H1 (cell line): Measurements from ENCODE around the gene OR13J1. TPM values are rescaled to one million over a fixed set of nuclear protein-coding genes. Genes with fewer than 3 reads are reported as not detected.

Experiments used
- CTCF ChIA-PET: fragments of 300-600 bp; sonication (Branson Sonifier 250); formaldehyde crosslinking; loops from one replicate; lab custom pipeline; 2021; ENCODE audit not compliant: partially characterized antibody; lab: Charles Lee
- POLR2A ChIA-PET: fragments of 300-600 bp; sonication (Branson Sonifier 250); formaldehyde crosslinking; loops from one replicate; lab custom pipeline; 2021; ENCODE audit warnings: inconsistent platforms; ENCODE audit not compliant: partially characterized antibody; lab: Charles Lee
- DNase-seq, 2 experiments: peaks; one replicate each; pipeline versions ENCODE4 v3.0.0 to v3.0.0-alpha.2; 2010 to 2022; ENCODE audit warnings: low spot score in 2 of 2, low read depth in 1 of 2, mixed read lengths in 1 of 2
- FAIRE-seq: peaks from 2 replicates; lab custom pipeline; 2011; peaks lifted over from hg19 to GRCh38; lab: Jason Lieb, UNC
- H2AFZ ChIP-seq: 2 replicates; pipeline ENCODE4 v1.8.1; 2012; ENCODE audit warnings: low read length, inconsistent platforms
- H2AK5ac ChIP-seq: 2 replicates; pipeline ENCODE4 v1.6.1; 2013; ENCODE audit warnings: low read depth, low read length
- H2BK120ac ChIP-seq: replicated peaks from 2 replicates; pipeline ENCODE3; 2013; ENCODE audit warnings: low read depth, low read length, inconsistent platforms
- H2BK12ac ChIP-seq: 2 replicates; pipeline ENCODE4 v1.6.1; 2013; ENCODE audit warnings: low read depth, low read length
- H2BK15ac ChIP-seq: 2 replicates; pipeline ENCODE4 v1.6.1; 2013; ENCODE audit warnings: low read length
- H2BK20ac ChIP-seq: 2 replicates; pipeline ENCODE4 v1.6.1; 2013; ENCODE audit warnings: low read length
- H2BK5ac ChIP-seq: 2 replicates; pipeline ENCODE4 v1.6.1; 2013; ENCODE audit warnings: low read depth, low read length
- H3K14ac ChIP-seq: 2 replicates; pipeline ENCODE4 v1.6.1; 2013; ENCODE audit warnings: inconsistent platforms; ENCODE audit not compliant: insufficient read length
- H3K18ac ChIP-seq: 2 replicates; pipeline ENCODE4 v1.6.1; 2013; ENCODE audit warnings: low read length; ENCODE audit errors: extremely low read depth
- H3K23ac ChIP-seq: 2 replicates; pipeline ENCODE4 v1.6.1; 2013; ENCODE audit warnings: inconsistent platforms; ENCODE audit not compliant: insufficient read length
- H3K23me2 ChIP-seq: 2 replicates; pipeline ENCODE4 v1.6.1; 2013; ENCODE audit warnings: low read depth, low read length
- H3K27ac ChIP-seq: 2 replicates; pipeline ENCODE4 v1.6.1; 2011; ENCODE audit warnings: low read depth, low read length, inconsistent platforms
- H3K27me3 ChIP-seq, 4 experiments: replicated peaks in 1 of 4; 1 replicate in 1 of 4; 2 replicates in 3 of 4; pipeline versions ENCODE4 v1.6.1 to v1.8.1; 2011 to 2013; ENCODE audit warnings: low read length in 3 of 4, mild to moderate bottlenecking in 3 of 4, inconsistent platforms in 2 of 4, mixed read lengths in 2 of 4, moderate library complexity in 1 of 4; ENCODE audit not compliant: control insufficient read depth in 3 of 4, insufficient read depth in 3 of 4; ENCODE audit errors: extremely low read depth in 1 of 4
- H3K36me3 ChIP-seq, 4 experiments: 2 replicates each; pipeline versions ENCODE4 v1.6.1 to v1.8.1; 2011 to 2013; ENCODE audit warnings: mild to moderate bottlenecking in 4 of 4, low read length in 3 of 4, moderate library complexity in 2 of 4, control low read depth in 1 of 4, inconsistent platforms in 1 of 4; ENCODE audit not compliant: insufficient read depth in 4 of 4, control insufficient read depth in 2 of 4
- H3K4ac ChIP-seq: replicated peaks from 2 replicates; pipeline ENCODE3; 2013; ENCODE audit warnings: low read length, low read depth, mixed read lengths, inconsistent platforms; ENCODE audit not compliant: insufficient read length
- H3K4me1 ChIP-seq, 4 experiments: replicated peaks in 1 of 4; 1 replicate in 1 of 4; 2 replicates in 3 of 4; pipeline versions ENCODE4 v1.6.1 to v1.8.1; 2011 to 2013; ENCODE audit warnings: low read length in 3 of 4, inconsistent platforms in 2 of 4, mixed read lengths in 1 of 4; ENCODE audit not compliant: insufficient read depth in 4 of 4, control insufficient read depth in 3 of 4
- H3K4me2 ChIP-seq, 2 experiments: 2 replicates each; pipeline versions ENCODE4 v1.6.1 to v1.8.1; 2011 to 2013; ENCODE audit warnings: low read depth in 2 of 2, low read length in 2 of 2, control low read depth in 1 of 2, inconsistent platforms in 1 of 2, mild to moderate bottlenecking in 1 of 2; ENCODE audit not compliant: insufficient read depth in 1 of 2
- H3K4me3 ChIP-seq, 4 experiments: fragments of 200-600, 300-600 bp in 1 of 4; sonication (generic), shearing (Covaris generic), sonication (Bioruptor Twin) in 1 of 4; 2 replicates each; pipeline versions ENCODE4 v1.5.1 to v1.8.1; 2011 to 2016; ENCODE audit warnings: low read length in 4 of 4, low read depth in 3 of 4, control low read depth in 2 of 4, inconsistent platforms in 2 of 4, mild to moderate bottlenecking in 2 of 4, mixed read lengths in 1 of 4, moderate library complexity in 1 of 4; ENCODE audit not compliant: insufficient read depth in 2 of 4; ENCODE audit errors: extremely low read depth in 1 of 4
- H3K56ac ChIP-seq: replicated peaks from 2 replicates; pipeline ENCODE3; 2013; ENCODE audit warnings: low read depth, mild to moderate bottlenecking, mixed read lengths, low read length, inconsistent platforms; ENCODE audit not compliant: insufficient read length
- H3K79me1 ChIP-seq: 2 replicates; pipeline ENCODE4 v1.6.1; 2013; ENCODE audit warnings: low read depth, low read length, control low read depth
- H3K79me2 ChIP-seq, 2 experiments: 2 replicates each; pipeline versions ENCODE4 v1.6.1 to v1.8.1; 2012 to 2013; ENCODE audit warnings: low read length in 2 of 2, mild to moderate bottlenecking in 2 of 2, inconsistent platforms in 1 of 2; ENCODE audit not compliant: insufficient read depth in 2 of 2, control insufficient read depth in 1 of 2
- H3K9ac ChIP-seq, 4 experiments: replicated peaks in 1 of 4; 1 replicate in 1 of 4; 2 replicates in 3 of 4; pipeline versions ENCODE4 v1.6.1 to v1.8.1; 2011 to 2013; ENCODE audit warnings: low read depth in 3 of 4, low read length in 3 of 4, control low read depth in 2 of 4, mild to moderate bottlenecking in 2 of 4, moderate library complexity in 2 of 4, inconsistent platforms in 1 of 4; ENCODE audit errors: extremely low read depth in 1 of 4
- H3K9me3 ChIP-seq, 2 experiments: 2 replicates each; pipeline versions ENCODE4 v1.6.1 to v1.8.1; 2012 to 2013; ENCODE audit warnings: mild to moderate bottlenecking in 2 of 2, moderate library complexity in 2 of 2, control low read depth in 1 of 2, inconsistent platforms in 1 of 2, low read depth in 1 of 2, low read length in 1 of 2, mixed read lengths in 1 of 2; ENCODE audit not compliant: insufficient read depth in 2 of 2
- H4K20me1 ChIP-seq, 2 experiments: replicated peaks in 1 of 2; 2 replicates each; pipeline versions ENCODE3 to v1.8.1; 2011 to 2013; ENCODE audit warnings: inconsistent platforms in 2 of 2, low read length in 2 of 2, mild to moderate bottlenecking in 1 of 2; ENCODE audit not compliant: insufficient read depth in 2 of 2, control insufficient read depth in 1 of 2
- H4K5ac ChIP-seq: 2 replicates; pipeline ENCODE4 v1.6.1; 2013; ENCODE audit warnings: low read length, low read depth, mixed read lengths, inconsistent platforms; ENCODE audit not compliant: insufficient read length
- H4K8ac ChIP-seq: 2 replicates; pipeline ENCODE4 v1.8.0; 2013; ENCODE audit warnings: mild to moderate bottlenecking, moderate library complexity, low read length, inconsistent platforms; ENCODE audit not compliant: insufficient read depth; ENCODE audit errors: extremely low read depth
- H4K91ac ChIP-seq: replicated peaks from 2 replicates; pipeline ENCODE3; 2013; ENCODE audit warnings: low read length, mixed read lengths, inconsistent platforms; ENCODE audit not compliant: insufficient read length
- CTBP2 ChIP-seq: IDR thresholded peaks from 2 replicates; pipeline ENCODE4 v1.7.0; 2011; ENCODE audit warnings: borderline replicate concordance, mild to moderate bottlenecking, moderate library complexity, mixed read lengths, low read length; ENCODE audit not compliant: insufficient read depth, insufficient read length
- SAP30 ChIP-seq: fragments of 300-600 bp; sonication (generic); IDR thresholded peaks from 2 replicates; pipeline ENCODE4 v1.7.1; 2012; ENCODE audit warnings: low read length, moderate library complexity, mild to moderate bottlenecking, inconsistent platforms; ENCODE audit not compliant: insufficient read depth, insufficient replicate concordance
- WGBS, 2 experiments: shearing (Covaris generic) in 1 of 2; methylation state at CpG; one replicate each; pipeline versions ENCODE4 v1.1.6 to v1.1.7; 2013 to 2015; ENCODE audit warnings: low lambda C conversion rate in 2 of 2, mixed read lengths in 2 of 2, inconsistent platforms in 1 of 2, low coverage in 1 of 2, missing lambda C conversion rate in 1 of 2; ENCODE audit not compliant: insufficient replicate concordance in 2 of 2, insufficient coverage in 1 of 2, insufficient read length in 1 of 2; ENCODE audit errors: extremely low coverage in 1 of 2, missing lambda C conversion rate in 1 of 2; 5-methylcytosine and 5-hydroxymethylcytosine counted together
- polyA plus RNA-seq, 7 experiments: library from polyadenylated mRNA; depleted of rRNA in 3 of 7; stranded (reverse) in 5 of 7; unstranded in 2 of 7; fragments of >200 nt in 5 of 7; fragments of 200-250 nt in 2 of 7; gene quantifications; 1 replicate in 5 of 7; 2 replicates in 1 of 7; 4 replicates in 1 of 7; pipeline versions ENCODE4 v1.2.1 to v1.2.3, GENCODE V29; 2011 to 2013; ENCODE audit warnings: missing spikeins in 2 of 7, mixed read lengths in 2 of 7
- total RNA-seq: library from RNA; stranded (reverse); fragmentation: NEBNext Ultra II Directional; extraction: Animal tissue kit (Norgen Biotek cat#: 25700); gene quantifications from 2 replicates; pipeline ENCODE4 v1.2.1, GENCODE V29; 2021

OR13J1 gene
- total and polyA plus RNA-seq, 2 of the 8 experiments (the other 6 are each of a cell fraction or from before 2014, with no cell fraction given) = not detected

GRCh38 chr9:35827486-35827885 is 42.7 kb downstream of the OR13J1 start:
- no peak for DNase-seq
- Histone ChIP-seq H2BK20ac (no peak overlapping the region), H3K9me3 (no peaks in the 10 kb centered on the region), H3K14ac (no peak overlapping the region), H3K36me3 (no peaks in the 10 kb centered on the region), H4K20me1 (no peaks in the 10 kb centered on the region), H3K79me2 (no peaks in the 10 kb centered on the region), H4K91ac (no peak overlapping the region), H2BK12ac (no peak overlapping the region), H3K18ac (no peak overlapping the region)
- CTCF ChIA-PET = interaction anchor here (0.6 to 10.6 kb wide), 9 partner anchors 14 to 187 kb away, joined by 3 to 172 read pairs (median 14); partner anchors contain the start of genes GBA2, HINT2, RGP1 and SPAG8
- no peak for TF ChIP-seq CTBP2
- no peak for TF ChIP-seq SAP30
- TF ChIP-seq, all 59 proteins: peak for 0
- Histone ChIP-seq H2BK5ac (no peak overlapping the region), H3K4me1 (peaks cover 2 to 18% (median 9%) of the 10 kb centered on the region in 4 experiments; a peak in 6 of 7 replicates), H3K4ac (no peak overlapping the region), H3K23me2 (peaks cover 10% of the 10 kb centered on the region), H2BK15ac (peak overlapping the region; percentile 46; the same call in 1 of the 2 replicates), H3K27me3 (no peaks in the 10 kb centered on the region), H4K8ac (no peak overlapping the region), H3K4me2 (no peak overlapping the region), H2AK5ac (no peak overlapping the region), H4K5ac (no peak overlapping the region), H3K56ac (no peak overlapping the region), H3K23ac (no peak overlapping the region), H3K4me3 (no peak overlapping the region), H2AFZ (no peak overlapping the region), H3K27ac (no peak overlapping the region), H3K79me1 (no peaks in the 10 kb centered on the region), H2BK120ac (no peak overlapping the region), H3K9ac (no peak overlapping the region)
- POLR2A ChIA-PET = interaction anchor here (1.9 to 2.7 kb wide), 3 partner anchors 13 to 36 kb away, joined by 4 to 13 read pairs (median 6); partner anchors contain the start of genes HINT2, NPR2 and SPAG8
- WGBS, 2 experiments = 90% methylated on average over 3 of the region's 3 CpGs; no CpG with 5 or more reads in 1 of the 2 experiments
- no peak for FAIRE-seq
